Fibroblast of gingiva (primary cell): ENCODE measurements around the gene MEG3.

Source experiments
- DNase-seq: peaks from one replicate; pipeline ENCODE4 v3.0.0-alpha.2; 2011; ENCODE audit warnings: low read depth

MEG3 gene

GRCh38 chr14:100895411-100895810 is 69.5 kb downstream of the MEG3 start:
- DNase-seq, result no peak

DNA sequence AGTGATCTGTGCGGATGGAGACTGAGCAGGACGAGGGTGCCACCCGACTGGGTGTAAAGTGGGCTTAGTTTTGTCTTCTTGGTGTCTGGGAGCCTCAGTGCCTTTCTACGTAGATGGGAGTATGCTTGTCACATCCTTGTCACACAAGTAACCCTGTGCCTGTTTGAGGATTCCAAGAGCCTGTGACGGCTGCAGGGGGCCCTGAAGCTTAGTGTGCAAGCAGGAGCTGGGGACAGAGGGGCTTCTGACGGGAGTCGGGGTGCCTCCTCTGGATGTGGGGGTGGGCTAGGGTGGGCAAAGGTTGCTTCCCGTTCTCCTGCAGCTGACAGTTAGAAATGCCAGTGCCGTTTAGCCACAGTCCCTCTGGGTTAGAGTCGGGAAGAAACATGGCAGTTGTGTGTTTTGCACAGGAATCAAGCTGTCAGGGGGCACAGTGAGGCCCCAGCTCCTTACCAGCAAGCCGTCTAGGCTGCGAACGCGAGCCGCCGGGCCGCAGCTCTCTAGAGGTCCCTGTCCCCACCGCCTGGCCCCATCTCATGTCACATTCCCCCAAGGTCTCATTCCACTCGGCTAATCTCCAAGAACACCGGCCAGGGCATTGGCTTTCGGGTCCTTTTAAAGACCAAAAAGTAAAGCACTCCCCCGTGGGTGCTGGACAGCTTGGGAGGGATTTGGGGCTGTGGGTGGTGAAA is 70.6 kb downstream of the MEG3 start:
- DNase-seq, result no peak

DNA sequence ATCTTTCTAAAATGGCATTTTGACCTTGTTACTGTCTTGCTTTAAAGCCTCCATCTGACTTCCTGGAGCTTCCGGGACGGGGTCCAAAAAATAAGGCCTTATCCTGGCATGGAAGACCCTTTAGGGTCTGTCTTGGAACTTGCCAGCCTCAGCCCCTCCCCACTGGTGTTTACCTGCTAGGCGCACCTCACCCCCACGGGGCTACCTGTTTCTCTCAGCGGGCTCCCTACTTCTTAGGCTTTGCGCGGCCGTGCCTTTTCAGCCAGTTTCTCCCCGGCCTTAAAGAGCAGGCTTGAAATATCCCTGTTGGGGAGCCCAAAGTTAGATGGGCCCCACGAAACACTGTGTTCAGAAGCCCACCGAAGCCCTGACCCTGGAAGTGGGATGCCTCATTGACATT is 72.5 kb downstream of the MEG3 start:
- DNase-seq, result no peak

GRCh38 chr14:100898935-100899883 is 73.3 kb downstream of the MEG3 start:
- DNase-seq, result no peak

- no peak for DNase-seq
These were observed 74.2 kb downstream of the MEG3 start for GRCh38 chr14:100899884-100900771.

- no peak for DNase-seq
These were observed 75.0 kb downstream of the MEG3 start for GRCh38 chr14:100900837-100901390.

DNA sequence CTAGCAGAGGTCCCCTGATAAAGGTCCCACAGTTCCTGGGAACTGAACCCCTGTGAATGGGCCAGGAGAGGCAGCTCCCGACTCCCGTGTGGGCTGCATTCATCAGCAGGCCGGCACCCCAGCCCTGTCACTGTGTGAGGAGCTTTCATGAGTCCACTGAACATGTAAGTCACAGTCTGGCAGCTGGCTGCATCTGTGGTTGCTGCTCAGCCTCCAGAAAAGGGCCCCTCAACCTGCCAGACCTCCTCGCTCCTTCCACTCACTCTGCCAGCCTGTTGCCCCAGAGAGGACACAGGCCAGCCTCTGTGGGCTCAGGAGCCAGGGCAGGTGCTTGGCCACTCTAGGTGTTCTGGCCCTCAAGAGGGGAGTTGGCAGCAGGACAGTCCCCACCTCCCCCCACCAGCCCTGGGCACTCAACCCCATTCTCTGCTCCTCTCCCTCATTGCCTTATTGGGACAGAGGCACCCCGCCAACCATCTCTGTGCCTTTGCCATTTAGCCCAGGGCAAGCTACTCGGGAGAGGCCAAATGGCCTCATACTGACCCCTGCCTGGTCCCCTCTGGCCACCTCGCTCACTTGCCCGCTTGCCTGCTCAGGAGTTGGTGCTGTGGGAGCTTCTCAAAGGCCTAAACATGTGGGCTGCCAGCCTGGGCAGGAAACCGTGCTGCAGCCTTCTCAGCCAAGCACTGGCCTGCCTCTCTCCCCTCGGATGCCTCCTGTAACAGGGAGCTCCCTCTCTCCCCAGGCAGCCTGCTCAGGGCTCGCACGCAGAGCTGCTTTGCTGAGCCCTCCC is 75.7 kb downstream of the MEG3 start:
- no peak for DNase-seq

GRCh38 chr14:100902295-100903133 is 76.6 kb downstream of the MEG3 start:
- no peak for DNase-seq

DNA sequence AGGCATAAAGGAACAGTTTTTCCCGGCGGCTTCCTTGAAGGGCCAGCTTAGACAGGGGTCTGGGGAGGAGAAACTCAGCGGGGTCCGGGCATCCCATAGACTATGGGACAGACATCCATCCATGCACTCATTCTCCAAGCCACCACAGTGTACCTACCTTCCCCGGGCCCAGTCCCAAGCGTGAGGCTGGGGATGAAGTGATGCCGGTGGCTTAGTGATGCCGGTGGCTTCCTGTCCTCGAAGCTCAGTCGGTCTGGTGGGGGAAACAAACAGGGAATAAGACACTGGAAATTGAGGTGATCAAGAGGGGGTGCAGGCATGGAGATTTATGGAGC is 77.2 kb downstream of the MEG3 start:
- DNase-seq, result no peak

DNA sequence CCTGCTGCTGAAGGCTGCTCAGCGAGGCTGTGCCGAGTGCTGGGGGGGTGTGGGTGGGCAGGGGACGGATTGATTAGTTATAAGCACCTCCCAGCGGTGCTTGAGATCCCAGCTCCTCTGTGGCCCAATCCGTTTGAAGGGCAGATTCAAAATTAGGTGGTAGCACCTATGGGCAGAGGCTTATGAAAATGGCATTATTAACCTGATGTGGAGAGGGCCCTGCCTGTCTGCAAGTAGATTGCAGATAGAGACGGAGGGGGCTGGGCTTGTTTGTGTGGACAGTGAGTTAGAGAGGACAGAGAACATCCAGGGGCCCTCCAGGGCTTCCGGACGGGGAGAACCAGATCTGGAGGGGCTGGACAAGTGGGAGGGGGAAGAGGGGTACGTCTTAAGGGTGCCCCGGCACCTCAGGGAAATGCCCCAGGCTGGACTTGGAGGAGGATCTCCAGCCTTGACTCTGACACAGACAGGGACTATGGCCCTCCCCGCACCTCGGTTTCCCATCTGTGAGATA is 77.8 kb downstream of the MEG3 start, which contains the start of gene RTL1:
RTL1 (minus strand) TSS at position 51 of the 514 bp plus-strand sequence. CDS start 18,934 bp downstream, outside the sequence.
- DNase-seq, result no peak

DNA sequence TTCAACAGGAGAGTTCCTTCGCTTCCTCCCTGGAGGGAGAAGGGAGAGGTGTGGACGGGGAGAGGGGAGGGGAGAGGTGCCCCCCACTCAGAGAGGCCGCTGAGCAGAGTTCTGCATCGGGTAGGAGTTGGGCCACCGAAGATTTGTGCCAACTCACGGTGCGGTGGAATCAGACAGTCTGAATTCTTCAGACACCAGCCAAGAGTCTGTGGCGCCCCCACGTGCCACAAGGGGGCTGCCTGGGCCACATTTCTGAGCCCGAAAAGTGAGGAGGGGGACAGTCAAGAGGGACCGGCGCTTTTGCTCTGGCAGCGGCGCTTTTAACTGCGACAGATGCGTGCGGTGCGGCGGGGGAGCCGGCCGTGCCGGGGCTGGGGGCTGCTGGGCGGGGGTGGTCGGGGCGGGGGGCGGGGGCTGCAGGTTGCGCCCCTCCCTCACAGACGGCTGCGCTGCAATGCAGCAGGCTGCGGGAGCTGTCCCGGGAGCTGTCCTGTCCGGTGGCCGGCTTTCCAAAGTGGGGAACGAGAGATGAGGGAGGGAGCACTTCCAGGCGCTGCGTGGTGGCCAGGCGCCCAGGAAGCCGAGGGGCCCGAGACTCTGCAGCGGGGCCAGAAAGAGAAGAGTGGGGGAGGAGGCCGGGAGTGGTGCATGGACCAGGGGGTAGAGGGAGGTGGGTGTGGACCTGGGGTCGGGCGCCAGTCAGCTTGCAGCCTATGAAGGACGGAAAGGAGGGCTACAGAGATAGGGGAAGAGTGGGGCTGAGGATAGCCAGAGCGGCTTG is 78.6 kb downstream of the MEG3 start:
- DNase-seq, result no peak

GRCh38 chr14:100905166-100905565 is 79.2 kb downstream of the MEG3 start:
- DNase-seq, result no peak

DNA sequence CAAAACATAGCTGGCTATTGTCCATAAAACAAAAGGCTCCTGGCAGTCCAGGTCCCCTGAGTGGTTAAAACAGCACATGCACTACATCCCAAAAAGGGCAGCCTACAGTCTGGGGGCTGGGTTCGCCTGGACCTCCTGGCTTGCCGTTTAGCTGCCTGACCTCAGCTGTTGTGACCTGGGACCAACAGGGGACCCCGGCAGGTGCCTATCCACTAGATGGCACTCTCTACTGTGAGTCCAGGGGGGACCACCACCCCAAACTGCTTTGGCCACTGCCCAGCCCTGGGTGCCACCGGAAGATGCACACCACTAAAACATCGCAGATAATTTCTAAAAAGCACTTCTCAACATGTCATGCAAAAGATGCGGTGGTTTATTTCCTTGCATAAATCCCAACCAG is 80.5 kb downstream of the MEG3 start:
- DNase-seq, result no peak

GRCh38 chr14:100907240-100907639 is 81.3 kb downstream of the MEG3 start:
- no peak for DNase-seq

GRCh38 chr14:100909439-100909838 is 83.5 kb downstream of the MEG3 start:
- DNase-seq, result no peak
